Uterus (tissue), 2 donors: Measurements from ENCODE around the gene ZNF319.

Source experiments
- POLR2A ChIP-seq, 2 donors: fragments of 450-650 bp; IDR thresholded peaks; one replicate each; pipeline ENCODE4 v1.6.1; 2016; ENCODE audit warnings: antibody characterized with exemption in 2 of 2, mild to moderate bottlenecking in 1 of 2, moderate library complexity in 1 of 2
- TF ChIP-seq, protein P1 (sequence below), 4 experiments: fragments of 200-600 bp in 2 of 4; fragments of 450-650 bp in 2 of 4; sonication (generic) in 2 of 4; IDR thresholded peaks; one replicate each; pipeline ENCODE4 v1.5.1; 2016 to 2019; ENCODE audit warnings: antibody characterized with exemption in 4 of 4, mild to moderate bottlenecking in 2 of 4, moderate library complexity in 1 of 4

DNA sequence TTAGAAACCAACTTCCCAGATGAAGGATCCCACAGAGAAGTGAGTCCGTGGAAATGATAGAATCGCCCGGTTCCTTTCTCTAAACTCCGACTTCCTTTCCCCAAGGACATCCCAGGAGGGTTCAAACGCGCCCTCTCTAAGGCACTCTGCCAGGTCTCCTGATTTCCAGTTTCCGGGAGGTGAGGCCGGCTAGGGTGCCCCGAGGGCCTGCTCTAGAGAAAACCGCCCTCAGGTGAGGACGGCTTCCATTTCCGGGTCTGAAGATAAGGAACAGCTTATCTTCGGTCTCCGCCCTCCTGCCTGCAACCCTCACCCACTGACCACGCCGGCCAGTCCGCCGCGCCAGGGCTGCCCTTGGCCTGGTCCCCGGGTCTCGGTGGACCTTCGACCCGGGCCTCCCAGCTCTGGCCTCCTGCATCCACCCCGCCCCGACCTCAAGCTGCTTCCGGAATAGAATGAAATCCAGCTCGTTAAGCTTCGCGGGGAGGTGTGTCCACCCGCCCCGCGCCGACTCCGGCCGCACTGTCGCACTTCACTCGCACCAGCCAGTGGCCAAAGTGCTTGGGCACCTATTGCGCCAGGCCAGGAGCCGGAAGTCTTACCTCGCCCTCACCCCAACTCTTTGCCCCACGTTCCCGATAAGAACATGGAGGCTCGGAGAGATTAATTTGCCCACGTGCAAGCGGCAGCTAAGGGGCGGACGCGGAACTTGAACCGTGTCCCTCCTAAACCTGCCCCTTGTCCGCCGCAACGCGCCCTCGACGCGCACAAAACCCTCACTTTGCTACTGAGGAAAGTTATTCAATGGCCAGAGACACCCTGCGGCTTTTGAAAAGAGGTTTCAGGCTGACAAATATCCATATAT is 24.2 kb upstream of the ZNF319 start:
- TF ChIP-seq, protein P1, sequence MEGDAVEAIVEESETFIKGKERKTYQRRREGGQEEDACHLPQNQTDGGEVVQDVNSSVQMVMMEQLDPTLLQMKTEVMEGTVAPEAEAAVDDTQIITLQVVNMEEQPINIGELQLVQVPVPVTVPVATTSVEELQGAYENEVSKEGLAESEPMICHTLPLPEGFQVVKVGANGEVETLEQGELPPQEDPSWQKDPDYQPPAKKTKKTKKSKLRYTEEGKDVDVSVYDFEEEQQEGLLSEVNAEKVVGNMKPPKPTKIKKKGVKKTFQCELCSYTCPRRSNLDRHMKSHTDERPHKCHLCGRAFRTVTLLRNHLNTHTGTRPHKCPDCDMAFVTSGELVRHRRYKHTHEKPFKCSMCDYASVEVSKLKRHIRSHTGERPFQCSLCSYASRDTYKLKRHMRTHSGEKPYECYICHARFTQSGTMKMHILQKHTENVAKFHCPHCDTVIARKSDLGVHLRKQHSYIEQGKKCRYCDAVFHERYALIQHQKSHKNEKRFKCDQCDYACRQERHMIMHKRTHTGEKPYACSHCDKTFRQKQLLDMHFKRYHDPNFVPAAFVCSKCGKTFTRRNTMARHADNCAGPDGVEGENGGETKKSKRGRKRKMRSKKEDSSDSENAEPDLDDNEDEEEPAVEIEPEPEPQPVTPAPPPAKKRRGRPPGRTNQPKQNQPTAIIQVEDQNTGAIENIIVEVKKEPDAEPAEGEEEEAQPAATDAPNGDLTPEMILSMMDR (IDR thresholded peaks at IDR 0.05) = no peak
- TF ChIP-seq POLR2A (IDR thresholded peaks at IDR 0.05) = no peak
